GM21526 (cell line): ENCODE data around the gene NCKAP5.

ENCODE experiments used
- ATAC-seq: cut with Tn5 transposase; IDR thresholded peaks from one replicate; pipeline ENCODE4 v1.9.1; 2021; ENCODE audit warnings: moderate library complexity; ENCODE audit not compliant: unreplicated experiment, low FRiP score

The NCKAP5 gene

DNA sequence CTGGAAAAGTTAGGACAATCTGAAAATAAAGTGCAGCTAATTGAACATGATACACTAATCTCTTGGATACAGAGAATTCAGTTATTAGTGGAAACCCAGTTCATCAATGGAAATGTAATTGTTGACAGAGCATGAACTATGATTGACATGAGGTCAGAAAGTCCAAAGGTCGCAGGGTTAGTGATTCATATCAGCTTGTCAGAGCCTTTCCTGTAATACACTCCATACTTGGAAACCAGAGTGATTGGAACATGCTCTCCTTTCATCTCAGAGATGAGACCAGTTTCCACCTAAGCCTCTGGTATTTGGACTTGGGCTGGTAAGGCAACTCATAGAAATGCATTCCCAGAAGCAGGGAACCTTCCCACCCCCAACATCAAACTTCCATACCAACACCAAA lies 8.5 kb upstream of the NCKAP5 start:
- no peak for ATAC-seq

- no peak for ATAC-seq
These were observed 6.4 kb upstream of the NCKAP5 start for GRCh38 chr2:133574620-133575019.

DNA sequence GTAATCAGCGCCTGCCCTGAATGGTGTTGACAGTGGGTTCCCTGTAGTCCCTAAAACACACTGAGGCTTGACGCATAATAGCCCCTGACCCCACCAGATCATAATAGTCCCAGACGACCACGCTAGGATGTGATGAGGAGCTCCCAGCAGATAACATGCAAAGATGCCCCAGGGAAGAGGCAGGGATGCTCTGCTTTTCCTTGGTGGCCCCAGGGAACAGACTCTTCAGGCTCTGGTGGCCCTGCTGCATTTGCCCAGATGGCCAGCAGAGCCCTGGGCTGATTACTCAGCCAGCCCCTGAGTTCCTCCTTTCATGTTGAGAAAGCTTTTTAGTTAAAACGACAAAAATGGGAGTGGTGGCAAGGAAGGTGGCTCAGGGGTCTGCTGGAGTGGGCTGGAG lies 5.9 kb upstream of the NCKAP5 start:
- no peak for ATAC-seq

- ATAC-seq: no peak
These were observed 5.4 kb upstream of the NCKAP5 start for GRCh38 chr2:133573491-133574162.

- no peak for ATAC-seq
These were observed 3.0 kb upstream of the NCKAP5 start for GRCh38 chr2:133571249-133571648.

DNA sequence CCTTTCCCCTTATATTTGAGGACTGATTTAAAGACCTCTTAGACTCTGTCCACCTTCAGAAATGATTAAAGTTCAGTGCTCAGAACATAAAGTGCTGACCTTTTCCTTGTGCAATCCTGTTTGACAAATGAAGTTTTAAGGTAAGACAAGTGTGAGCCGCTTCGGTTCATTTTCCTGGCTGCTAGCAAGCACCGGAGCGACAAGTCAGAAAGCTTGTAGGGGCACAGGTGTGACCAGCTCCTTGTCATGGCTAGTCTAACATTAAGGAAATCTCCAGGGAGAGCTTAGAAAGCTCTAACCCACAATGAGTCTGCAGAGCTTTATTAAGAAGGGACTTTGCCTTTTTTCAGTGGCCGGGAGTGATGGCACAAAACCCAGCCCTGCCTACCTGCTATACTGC lies 2.3 kb upstream of the NCKAP5 start:
- no peak for ATAC-seq

DNA sequence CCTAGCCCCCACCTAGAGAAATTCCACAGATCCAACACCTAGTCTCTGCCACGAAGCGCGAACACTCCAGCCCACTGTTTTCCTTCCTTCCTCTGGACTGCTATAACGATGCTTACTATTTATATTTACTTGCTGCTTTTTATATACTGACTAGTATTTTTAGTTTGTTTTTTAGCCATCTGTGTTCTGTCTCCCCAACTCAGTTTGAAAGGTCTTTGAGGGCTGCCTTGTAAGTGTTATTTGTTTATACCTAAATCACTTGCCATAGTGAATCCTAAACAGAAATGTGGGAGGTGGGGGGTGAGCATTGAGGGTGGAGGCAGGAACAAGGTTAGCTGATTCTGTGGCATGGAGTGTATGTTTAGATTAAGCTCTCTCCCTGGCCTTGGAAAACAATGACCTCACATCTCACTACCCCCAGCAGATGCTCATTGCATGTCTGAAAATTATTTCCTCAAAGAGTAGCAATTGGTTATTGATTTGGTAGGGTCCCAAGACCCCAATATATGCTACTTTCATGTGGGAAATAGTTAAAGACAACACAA lies 1.1 kb upstream of the NCKAP5 start:
- ATAC-seq: no peak

- no peak for ATAC-seq
These were observed 335 bp upstream of the NCKAP5 start for GRCh38 chr2:133568598-133568997.

GRCh38 chr2:133562558-133562957 lies 5.7 kb downstream of the NCKAP5 start:
- no peak for ATAC-seq

- ATAC-seq: peak; percentile 82
These were observed 7.0 kb downstream of the NCKAP5 start for GRCh38 chr2:133561045-133561852.

DNA sequence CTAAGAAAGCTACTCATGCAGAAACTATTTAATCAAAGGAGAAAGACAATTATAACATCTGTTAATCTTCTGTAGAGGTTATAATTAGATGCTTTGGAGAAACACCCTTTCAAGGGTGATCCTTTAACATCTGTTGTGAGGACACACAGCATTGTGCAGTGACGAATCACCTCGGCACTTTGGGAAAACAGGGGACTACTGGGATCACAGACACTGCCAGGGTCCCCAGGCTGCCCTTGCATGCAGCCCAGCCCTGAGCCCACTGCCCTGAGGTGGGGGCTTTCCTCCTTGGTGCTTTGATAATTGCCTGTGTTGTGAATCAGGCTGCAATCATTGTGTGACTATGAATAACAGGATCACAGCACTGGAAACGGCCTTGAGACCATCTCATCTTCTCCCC lies 10.6 kb downstream of the NCKAP5 start:
- ATAC-seq: no peak

DNA sequence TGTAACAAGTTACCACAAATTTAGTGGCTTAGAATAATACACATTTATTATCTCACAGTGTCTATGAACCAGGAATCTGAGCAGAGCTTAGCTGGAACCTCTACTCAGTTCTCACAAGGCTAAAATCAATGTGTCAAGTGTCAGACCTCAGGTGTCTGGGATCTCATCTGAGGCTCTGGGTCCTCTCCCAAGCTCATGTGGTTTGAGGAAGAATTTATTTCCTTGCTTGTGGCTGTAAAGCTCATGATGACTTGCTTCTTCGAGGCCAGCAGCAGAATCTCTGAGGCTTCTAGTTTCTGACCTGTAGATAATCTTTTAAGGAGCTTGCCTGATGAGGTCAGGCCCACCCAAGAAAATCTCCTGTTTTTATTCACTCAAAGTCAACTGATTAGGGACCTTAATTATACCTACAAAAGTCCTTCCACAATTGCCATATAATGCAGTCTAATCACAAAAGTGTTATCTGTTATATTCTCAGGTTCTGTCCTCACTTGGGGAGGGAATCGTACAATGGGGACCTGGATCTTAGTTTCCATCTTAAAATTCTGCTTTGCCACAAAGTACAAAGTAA lies 14.3 kb downstream of the NCKAP5 start:
- ATAC-seq: no peak

DNA sequence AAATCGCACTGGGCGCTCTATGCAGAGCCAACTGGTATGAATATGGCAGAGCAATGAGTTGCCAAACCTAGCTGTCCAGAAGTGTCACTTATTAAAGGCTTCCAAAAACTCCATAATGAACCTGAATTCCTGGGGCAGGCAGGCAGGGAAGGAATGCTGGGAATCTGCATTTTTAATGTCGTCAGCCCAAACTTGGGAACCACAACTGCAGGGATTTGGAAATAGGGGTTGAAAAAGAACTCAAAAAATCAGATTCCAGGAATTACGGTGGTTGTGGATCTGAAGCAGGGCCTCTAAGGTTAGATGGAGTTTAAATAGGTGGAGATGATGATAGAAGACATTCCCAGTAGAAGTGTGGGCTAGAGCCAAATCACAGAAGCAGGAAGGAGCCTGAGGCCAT lies 15.0 kb downstream of the NCKAP5 start:
- ATAC-seq: no peak

DNA sequence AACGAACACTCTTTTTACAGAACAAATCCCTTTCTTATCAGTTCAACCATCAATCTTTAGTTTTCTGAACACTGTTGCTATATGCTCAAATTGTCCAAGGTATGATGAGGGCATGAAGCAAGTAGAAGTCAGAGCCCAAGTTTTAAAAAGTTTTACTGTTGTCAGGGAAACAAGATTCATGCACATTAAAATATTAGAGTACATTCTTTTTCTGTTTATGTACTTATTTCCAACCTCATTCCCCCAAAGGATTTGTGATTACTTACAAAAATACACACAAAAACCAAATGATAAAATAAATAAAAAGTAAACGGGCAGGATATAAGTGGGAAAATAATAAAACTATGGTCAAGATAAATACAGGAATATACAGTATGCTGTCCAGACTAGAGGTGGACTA lies 15.4 kb downstream of the NCKAP5 start:
- no peak for ATAC-seq

DNA sequence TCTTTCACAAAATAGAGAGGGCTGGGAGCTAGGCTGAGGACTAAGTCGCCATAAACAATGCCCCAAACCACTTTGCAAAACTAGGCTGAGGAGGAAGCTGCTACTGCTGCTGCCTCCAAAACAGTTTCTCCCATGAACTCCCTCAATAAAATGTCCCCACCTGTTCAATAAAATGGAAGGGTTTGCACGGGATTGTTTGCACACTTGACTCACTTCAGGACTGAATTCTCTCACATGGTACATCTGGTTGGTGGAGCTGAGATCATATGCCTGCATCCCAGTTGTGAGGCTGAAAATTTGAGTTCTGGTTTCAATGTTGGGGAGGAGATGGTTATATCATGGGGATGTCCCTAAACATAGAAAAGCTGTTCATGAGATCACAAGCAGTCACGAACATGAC lies 26.5 kb downstream of the NCKAP5 start:
- no peak for ATAC-seq

GRCh38 chr2:133541376-133541775 lies 26.9 kb downstream of the NCKAP5 start:
- ATAC-seq: no peak

DNA sequence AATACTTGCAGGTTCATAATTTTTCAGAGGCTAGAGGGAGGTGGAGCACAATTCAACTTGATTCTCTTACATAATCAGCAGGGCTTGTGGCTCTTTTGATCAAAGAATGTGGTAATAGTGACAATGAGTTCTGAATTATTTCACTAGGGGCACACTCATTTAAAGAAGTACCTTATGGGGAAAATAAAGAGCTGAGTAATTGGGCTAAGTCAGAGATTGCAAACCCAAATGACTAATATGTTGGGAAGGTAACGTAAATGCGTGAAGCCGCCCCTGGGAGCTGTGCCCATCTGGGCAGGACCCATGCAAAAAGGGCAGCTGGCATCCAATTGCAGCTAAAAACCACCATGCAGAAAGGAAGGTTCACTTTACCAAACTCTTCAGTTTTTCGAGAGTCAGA lies 35.3 kb downstream of the NCKAP5 start:
- ATAC-seq: no peak

- ATAC-seq: no peak
These were observed 36.9 kb downstream of the NCKAP5 start for GRCh38 chr2:133531382-133531781.

- no peak for ATAC-seq
These were observed 37.6 kb downstream of the NCKAP5 start for GRCh38 chr2:133530645-133531044.

- no peak for ATAC-seq
These were observed 41.5 kb downstream of the NCKAP5 start for GRCh38 chr2:133526530-133527300.
